SK-N-SH (cell line): Measurements from ENCODE around the gene ELMO3. TPM values are rescaled to one million over a fixed set of nuclear protein-coding genes. Genes with fewer than 3 reads are reported as not detected.

ENCODE experiments used
- CTCF ChIA-PET: fragments of 300-600, 350-600 bp; formaldehyde crosslinking; extraction: SDS; loops from one replicate; lab custom pipeline; 2021; lab: Yijun Ruan, JAX
- POLR2A ChIA-PET: fragments of 350-600 bp; sonication (Branson Sonifier 250); formaldehyde crosslinking; extraction: SDS; loops from one replicate; lab custom pipeline; 2020; ENCODE audit warnings: antibody characterized with exemption, inconsistent platforms; lab: Yijun Ruan, JAX
- DNase-seq: peaks from one replicate; pipeline ENCODE4 v3.0.0; 2012
- H2AFZ ChIP-seq: fragments of 200-600 bp; sonication (generic); 2 replicates; pipeline ENCODE4 v1.8.1; 2016; ENCODE audit warnings: antibody characterized with exemption, mild to moderate bottlenecking, low read depth
- H3F3A ChIP-seq: fragments of 200-600 bp; sonication (generic); replicated peaks from 2 replicates; pipeline ENCODE3; 2016; ENCODE audit warnings: antibody characterized with exemption, mild to moderate bottlenecking; ENCODE audit not compliant: insufficient read depth
- H3K27ac ChIP-seq, 2 experiments: fragments of 200-500 bp in 1 of 2; fragments of 200-600 bp in 1 of 2; sonication (Bioruptor generic) in 1 of 2; sonication (generic), shearing (Covaris generic) in 1 of 2; 2 replicates each; pipeline versions ENCODE4 v1.5.1 to v1.6.1; 2014 to 2016; ENCODE audit warnings: low read depth in 2 of 2, inconsistent platforms in 1 of 2, low read length in 1 of 2, mild to moderate bottlenecking in 1 of 2, mixed read lengths in 1 of 2
- H3K27me3 ChIP-seq: fragments of 200-600 bp; sonication (generic), shearing (Covaris generic); 2 replicates; pipeline ENCODE4 v1.6.1; 2016; ENCODE audit warnings: mixed run types; ENCODE audit not compliant: insufficient read depth
- H3K36me3 ChIP-seq, 2 experiments: fragments of 200-500 bp in 1 of 2; fragments of 200-600 bp in 1 of 2; sonication (Bioruptor generic) in 1 of 2; sonication (generic) in 1 of 2; replicated peaks in 1 of 2; 2 replicates each; pipeline versions ENCODE3 to v1.5.1; 2014 to 2016; ENCODE audit warnings: low read length in 1 of 2, mild to moderate bottlenecking in 1 of 2; ENCODE audit not compliant: insufficient read depth in 2 of 2, control insufficient read depth in 1 of 2
- H3K4me1 ChIP-seq, 2 experiments: fragments of 200-500 bp in 1 of 2; fragments of 200-600 bp in 1 of 2; sonication (Bioruptor generic) in 1 of 2; sonication (generic), shearing (Covaris generic) in 1 of 2; 2 replicates each; pipeline versions ENCODE4 v1.5.1 to v1.6.1; 2014 to 2016; ENCODE audit warnings: low read depth in 1 of 2, low read length in 1 of 2, mixed run types in 1 of 2; ENCODE audit not compliant: insufficient read depth in 2 of 2, control insufficient read depth in 1 of 2
- H3K4me2 ChIP-seq: fragments of 200-600 bp; sonication (generic), shearing (Covaris generic); 2 replicates; pipeline ENCODE4 v1.6.1; 2017; ENCODE audit warnings: mixed run types
- H3K4me3 ChIP-seq, 2 experiments: fragments of 200-500 bp in 1 of 2; fragments of 200-600 bp in 1 of 2; sonication (Bioruptor generic) in 1 of 2; sonication (generic), shearing (Covaris generic) in 1 of 2; 2 replicates each; pipeline versions ENCODE4 v1.5.1 to v1.8.1; 2014 to 2016; ENCODE audit warnings: low read depth in 2 of 2, inconsistent platforms in 1 of 2, low read length in 1 of 2, mild to moderate bottlenecking in 1 of 2, mixed read lengths in 1 of 2, moderate library complexity in 1 of 2
- H3K79me2 ChIP-seq: fragments of 200-600 bp; sonication (generic); 2 replicates; pipeline ENCODE4 v1.8.1; 2017; ENCODE audit warnings: mild to moderate bottlenecking; ENCODE audit not compliant: insufficient read depth
- H3K9ac ChIP-seq: fragments of 200-600 bp; sonication (generic); 2 replicates; pipeline ENCODE4 v1.6.1; 2017; ENCODE audit warnings: mixed run types
- H3K9me2 ChIP-seq: fragments of 200-600 bp; sonication (generic); 2 replicates; pipeline ENCODE4 v1.6.1; 2017; ENCODE audit warnings: mixed run types
- H3K9me3 ChIP-seq: fragments of 200-600 bp; sonication (generic); 2 replicates; pipeline ENCODE4 v1.6.1; 2017; ENCODE audit warnings: mixed run types, mild to moderate bottlenecking, moderate library complexity
- H4K20me1 ChIP-seq: fragments of 200-600 bp; sonication (generic); 2 replicates; pipeline ENCODE4 v1.6.1; 2017; ENCODE audit warnings: mild to moderate bottlenecking, mixed run types; ENCODE audit not compliant: insufficient read depth
- CHD2 ChIP-seq: fragments of 150-350 bp; IDR thresholded peaks from 2 replicates; pipeline ENCODE4 v1.6.1; 2018; ENCODE audit warnings: low read length; ENCODE audit not compliant: partially characterized antibody
- EP300 ChIP-seq, 2 experiments: IDR thresholded peaks; 2 replicates each; pipeline versions ENCODE4 v1.4.0 to v1.6.1; 2012; ENCODE audit warnings: borderline replicate concordance in 1 of 2, low read depth in 1 of 2, low read length in 1 of 2
- EZH2phosphoT487 ChIP-seq: fragments of 200-600 bp; sonication (generic); IDR thresholded peaks from 2 replicates; pipeline ENCODE4 v1.6.1; 2017; ENCODE audit warnings: low read depth, mixed run types, mild to moderate bottlenecking, antibody characterized with exemption, moderate library complexity, borderline replicate concordance
- FOXM1 ChIP-seq: IDR thresholded peaks from 2 replicates; pipeline ENCODE4 v1.4.0; 2012; ENCODE audit warnings: low read depth, mild to moderate bottlenecking
- GABPA ChIP-seq: IDR thresholded peaks from 2 replicates; pipeline ENCODE4 v1.4.0; 2012; ENCODE audit warnings: low read depth, mild to moderate bottlenecking
- GATA2 ChIP-seq: sonication (generic); formaldehyde crosslinking; IDR thresholded peaks from 2 replicates; pipeline ENCODE4 v1.5.0; 2020; ENCODE audit warnings: mild to moderate bottlenecking, missing genetic modification reagents
- JUND ChIP-seq: IDR thresholded peaks from 2 replicates; pipeline ENCODE4 v1.4.0; 2012
- MEF2A ChIP-seq: IDR thresholded peaks from 2 replicates; pipeline ENCODE4 v1.4.0; 2012; ENCODE audit warnings: low read depth, borderline replicate concordance
- NRF1 ChIP-seq: IDR thresholded peaks from 2 replicates; pipeline ENCODE4 v1.6.1; 2012; ENCODE audit warnings: low read depth, mild to moderate bottlenecking, low read length
- POLR2AphosphoS5 ChIP-seq: IDR thresholded peaks from 2 replicates; pipeline ENCODE4 v1.6.1; 2012; ENCODE audit warnings: low read depth, low read length
- RCOR1 ChIP-seq: fragments of 150-350 bp; IDR thresholded peaks from 2 replicates; pipeline ENCODE4 v1.6.1; 2017; ENCODE audit warnings: antibody characterized with exemption, low read length
- TAF1 ChIP-seq: IDR thresholded peaks from 2 replicates; pipeline ENCODE4 v1.6.1; 2012; ENCODE audit warnings: low read depth, mild to moderate bottlenecking, low read length, moderate library complexity, borderline replicate concordance
- TCF12 ChIP-seq: IDR thresholded peaks from 2 replicates; pipeline ENCODE4 v1.4.0; 2012
- TEAD4 ChIP-seq: IDR thresholded peaks from 2 replicates; pipeline ENCODE4 v1.4.0; 2012; ENCODE audit warnings: mild to moderate bottlenecking, borderline replicate concordance; ENCODE audit not compliant: insufficient read depth
- YY1 ChIP-seq: IDR thresholded peaks from 2 replicates; pipeline ENCODE4 v1.4.0; 2012; ENCODE audit warnings: low read depth, mild to moderate bottlenecking
- WGBS: methylation state at CpG from one replicate; pipeline ENCODE4 v1.1.6; 2017; ENCODE audit warnings: low lambda C conversion rate; 5-methylcytosine and 5-hydroxymethylcytosine counted together
- polyA plus RNA-seq, 3 experiments: library from polyadenylated mRNA; depleted of rRNA; stranded (reverse); fragments of >200 nt; gene quantifications; 2 replicates each; pipeline ENCODE4 v1.2.3, GENCODE V29; 2012
- TF ChIP-seq, protein P1 (sequence below): IDR thresholded peaks from 2 replicates; pipeline ENCODE4 v1.6.1; 2012; ENCODE audit warnings: mild to moderate bottlenecking, low read depth, low read length, moderate library complexity
- TF ChIP-seq, protein P2 (sequence below): IDR thresholded peaks from 2 replicates; pipeline ENCODE4 v1.4.0; 2012; ENCODE audit warnings: low read depth
- TF ChIP-seq, protein P3 (sequence below): IDR thresholded peaks from 2 replicates; pipeline ENCODE4; 2012
- TF ChIP-seq, protein P4 (sequence below): fragments of 150-350 bp; IDR thresholded peaks from 2 replicates; pipeline ENCODE4 v1.6.1; 2017; ENCODE audit warnings: antibody characterized with exemption, low read length, low read depth, borderline replicate concordance

ELMO3 gene
- polyA plus RNA-seq, 1 of the 3 experiments (the other 2 are of a cell fraction) = 2.3 TPM

DNA sequence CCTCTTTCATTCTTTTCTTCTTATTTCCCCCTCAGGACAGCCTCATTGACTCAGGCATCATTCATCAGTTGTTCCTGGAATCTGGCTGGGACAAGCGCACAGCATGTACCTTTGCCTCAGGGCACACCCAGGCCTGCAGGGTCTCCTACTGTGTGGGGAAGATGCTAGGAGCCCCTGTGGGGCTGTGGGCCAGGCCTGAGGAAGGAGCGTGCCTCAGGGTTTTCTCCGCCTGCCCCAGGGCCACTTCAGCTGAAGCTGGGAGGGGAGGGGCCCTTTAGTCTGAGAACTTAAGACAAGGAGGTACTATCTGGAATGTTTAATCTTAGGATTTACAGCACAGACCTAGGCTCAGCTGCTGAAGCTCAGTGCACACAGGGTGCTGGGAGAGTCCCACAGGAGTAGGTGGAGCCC, 7.9 kb downstream of the ELMO3 start:
- Histone ChIP-seq H2AFZ (no peak overlapping the region), H3K4me3 (no peak overlapping the region), H3K9ac (no peak overlapping the region), H3F3A (peaks cover 4% of the 10 kb centered on the region), H3K79me2 (no peaks in the 10 kb centered on the region), H3K4me2 (no peak overlapping the region), H4K20me1 (no peaks in the 10 kb centered on the region), H3K27ac (no peak overlapping the region; a peak in 1 of 4 replicates), H3K9me3 (no peaks in the 10 kb centered on the region), H3K27me3 (no peaks in the 10 kb centered on the region), H3K36me3 (peaks cover 0 to 24% of the 10 kb centered on the region in 2 experiments), H3K4me1 (peaks cover 8 to 11% of the 10 kb centered on the region in 2 experiments; a peak in 2 of 4 replicates), H3K9me2 (no peaks in the 10 kb centered on the region)
- TF ChIP-seq FOXM1 = no peak
- no peak for TF ChIP-seq JUND
- no peak for TF ChIP-seq TAF1
- TF ChIP-seq, protein P1, sequence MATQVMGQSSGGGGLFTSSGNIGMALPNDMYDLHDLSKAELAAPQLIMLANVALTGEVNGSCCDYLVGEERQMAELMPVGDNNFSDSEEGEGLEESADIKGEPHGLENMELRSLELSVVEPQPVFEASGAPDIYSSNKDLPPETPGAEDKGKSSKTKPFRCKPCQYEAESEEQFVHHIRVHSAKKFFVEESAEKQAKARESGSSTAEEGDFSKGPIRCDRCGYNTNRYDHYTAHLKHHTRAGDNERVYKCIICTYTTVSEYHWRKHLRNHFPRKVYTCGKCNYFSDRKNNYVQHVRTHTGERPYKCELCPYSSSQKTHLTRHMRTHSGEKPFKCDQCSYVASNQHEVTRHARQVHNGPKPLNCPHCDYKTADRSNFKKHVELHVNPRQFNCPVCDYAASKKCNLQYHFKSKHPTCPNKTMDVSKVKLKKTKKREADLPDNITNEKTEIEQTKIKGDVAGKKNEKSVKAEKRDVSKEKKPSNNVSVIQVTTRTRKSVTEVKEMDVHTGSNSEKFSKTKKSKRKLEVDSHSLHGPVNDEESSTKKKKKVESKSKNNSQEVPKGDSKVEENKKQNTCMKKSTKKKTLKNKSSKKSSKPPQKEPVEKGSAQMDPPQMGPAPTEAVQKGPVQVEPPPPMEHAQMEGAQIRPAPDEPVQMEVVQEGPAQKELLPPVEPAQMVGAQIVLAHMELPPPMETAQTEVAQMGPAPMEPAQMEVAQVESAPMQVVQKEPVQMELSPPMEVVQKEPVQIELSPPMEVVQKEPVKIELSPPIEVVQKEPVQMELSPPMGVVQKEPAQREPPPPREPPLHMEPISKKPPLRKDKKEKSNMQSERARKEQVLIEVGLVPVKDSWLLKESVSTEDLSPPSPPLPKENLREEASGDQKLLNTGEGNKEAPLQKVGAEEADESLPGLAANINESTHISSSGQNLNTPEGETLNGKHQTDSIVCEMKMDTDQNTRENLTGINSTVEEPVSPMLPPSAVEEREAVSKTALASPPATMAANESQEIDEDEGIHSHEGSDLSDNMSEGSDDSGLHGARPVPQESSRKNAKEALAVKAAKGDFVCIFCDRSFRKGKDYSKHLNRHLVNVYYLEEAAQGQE = no peak
- no peak for TF ChIP-seq GABPA
- no peak for TF ChIP-seq EP300 (IDR thresholded peaks at IDR 0.05; ENCODE audit: borderline replicate concordance in 1 of 2, low read depth in 1 of 2, low read length in 1 of 2)
- TF ChIP-seq, protein P2, sequence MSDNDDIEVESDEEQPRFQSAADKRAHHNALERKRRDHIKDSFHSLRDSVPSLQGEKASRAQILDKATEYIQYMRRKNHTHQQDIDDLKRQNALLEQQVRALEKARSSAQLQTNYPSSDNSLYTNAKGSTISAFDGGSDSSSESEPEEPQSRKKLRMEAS = no peak
- no peak for TF ChIP-seq NRF1
- TF ChIP-seq RCOR1 = no peak
- TF ChIP-seq TEAD4 = no peak
- no peak for TF ChIP-seq MEF2A
- no peak for TF ChIP-seq CHD2
- TF ChIP-seq POLR2AphosphoS5 = no peak
- TF ChIP-seq, protein P3, sequence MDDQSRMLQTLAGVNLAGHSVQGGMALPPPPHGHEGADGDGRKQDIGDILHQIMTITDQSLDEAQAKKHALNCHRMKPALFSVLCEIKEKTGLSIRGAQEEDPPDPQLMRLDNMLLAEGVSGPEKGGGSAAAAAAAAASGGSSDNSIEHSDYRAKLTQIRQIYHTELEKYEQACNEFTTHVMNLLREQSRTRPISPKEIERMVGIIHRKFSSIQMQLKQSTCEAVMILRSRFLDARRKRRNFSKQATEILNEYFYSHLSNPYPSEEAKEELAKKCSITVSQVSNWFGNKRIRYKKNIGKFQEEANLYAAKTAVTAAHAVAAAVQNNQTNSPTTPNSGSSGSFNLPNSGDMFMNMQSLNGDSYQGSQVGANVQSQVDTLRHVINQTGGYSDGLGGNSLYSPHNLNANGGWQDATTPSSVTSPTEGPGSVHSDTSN = no peak
- TF ChIP-seq GATA2 (CRISPR knock-in tag) = no peak
- TF ChIP-seq, protein P4, sequence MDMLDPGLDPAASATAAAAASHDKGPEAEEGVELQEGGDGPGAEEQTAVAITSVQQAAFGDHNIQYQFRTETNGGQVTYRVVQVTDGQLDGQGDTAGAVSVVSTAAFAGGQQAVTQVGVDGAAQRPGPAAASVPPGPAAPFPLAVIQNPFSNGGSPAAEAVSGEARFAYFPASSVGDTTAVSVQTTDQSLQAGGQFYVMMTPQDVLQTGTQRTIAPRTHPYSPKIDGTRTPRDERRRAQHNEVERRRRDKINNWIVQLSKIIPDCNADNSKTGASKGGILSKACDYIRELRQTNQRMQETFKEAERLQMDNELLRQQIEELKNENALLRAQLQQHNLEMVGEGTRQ = no peak
- TF ChIP-seq TCF12 = no peak
- TF ChIP-seq EZH2phosphoT487 = no peak
- TF ChIP-seq YY1 = no peak
- DNase-seq = no peak
- CTCF ChIA-PET = interaction anchor here (1.4 to 1.5 kb wide), 2 partner anchors 20 to 22 kb away, joined by 3 to 5 read pairs; partner anchors contain the start of gene TMEM208
- WGBS = 92% methylated on average over 1 of the region's 3 CpGs
- POLR2A ChIA-PET = interaction anchor here (1.8 to 4.0 kb wide), 4 partner anchors 9 to 20 kb away, joined by 7 to 21 read pairs (median 8); partner anchors contain the start of gene TMEM208
